Measurements from ENCODE around the gene BMF. TPM values are rescaled to one million over a fixed set of nuclear protein-coding genes. Genes with fewer than 3 reads are reported as not detected.

Gene BMF
- total RNA-seq, 1 experiment from 2014 or later: 0.20 TPM

Other genes with a start within 250 kb of the BMF start
- gene GPR176, start 188.6 kb downstream of the BMF start, total RNA-seq (2014; rRNA removed; shearing (Covaris generic); ENCODE audit: low replicate concordance): 58.3 and 59.6 TPM in 2 replicates
- 61.7 and 69.2 TPM in 2 replicates for gene EIF2AK4, start 174.8 kb downstream of the BMF start, total RNA-seq (2014; rRNA removed; shearing (Covaris generic); ENCODE audit: low replicate concordance)
- 134 and 205 TPM in 2 replicates for gene SRP14, start 69.7 kb downstream of the BMF start, total RNA-seq (2014; rRNA removed; shearing (Covaris generic); ENCODE audit: low replicate concordance)
- 49.2 and 55.0 TPM in 2 replicates for gene BUB1B, start 52.2 kb upstream of the BMF start, total RNA-seq (2014; rRNA removed; shearing (Covaris generic); ENCODE audit: low replicate concordance)
- gene PAK6, start 130.2 kb upstream of the BMF start, total RNA-seq (2014; rRNA removed; shearing (Covaris generic); ENCODE audit: low replicate concordance): 3.9 TPM in 1 of 2 replicates, not detected in the other
- not detected in 2 replicates for gene ANKRD63, start 174.2 kb upstream of the BMF start, total RNA-seq (2014; rRNA removed; shearing (Covaris generic); ENCODE audit: low replicate concordance)
- gene PLCB2, start 199.1 kb upstream of the BMF start, total RNA-seq (2014; rRNA removed; shearing (Covaris generic); ENCODE audit: low replicate concordance): not detected in 2 replicates
- 8.9 and 9.6 TPM in 2 replicates for gene INAFM2, start 214.8 kb upstream of the BMF start, total RNA-seq (2014; rRNA removed; shearing (Covaris generic); ENCODE audit: low replicate concordance)
- gene CCDC9B, start 232.1 kb upstream of the BMF start, total RNA-seq (2014; rRNA removed; shearing (Covaris generic); ENCODE audit: low replicate concordance): 4.0 and 8.2 TPM in 2 replicates
- gene PHGR1, start 242.2 kb upstream of the BMF start, total RNA-seq (2014; rRNA removed; shearing (Covaris generic); ENCODE audit: low replicate concordance): not detected in 2 replicates
- gene DISP2, start 249.3 kb upstream of the BMF start, total RNA-seq (2014; rRNA removed; shearing (Covaris generic); ENCODE audit: low replicate concordance): 0.37 and 0.43 TPM in 2 replicates